HL-60 (cell line): ENCODE results near the gene RPL22.

Experiments used
- GABPA ChIP-seq: IDR thresholded peaks from 2 replicates; pipeline ENCODE4 v1.6.1; 2012; ENCODE audit warnings: low read depth
- POLR2AphosphoS5 ChIP-seq: IDR thresholded peaks from 2 replicates; pipeline ENCODE4 v1.6.1; 2012; ENCODE audit warnings: low read depth
- SPI1 ChIP-seq: IDR thresholded peaks from 2 replicates; pipeline ENCODE4 v1.6.1; 2012; ENCODE audit warnings: low read depth, mild to moderate bottlenecking, borderline replicate concordance
- TF ChIP-seq, protein P1 (sequence below): IDR thresholded peaks from one replicate; pipeline ENCODE4 v1.5.1; 2011; ENCODE audit warnings: low read length, control low read depth, inconsistent platforms; ENCODE audit not compliant: insufficient read depth

DNA sequence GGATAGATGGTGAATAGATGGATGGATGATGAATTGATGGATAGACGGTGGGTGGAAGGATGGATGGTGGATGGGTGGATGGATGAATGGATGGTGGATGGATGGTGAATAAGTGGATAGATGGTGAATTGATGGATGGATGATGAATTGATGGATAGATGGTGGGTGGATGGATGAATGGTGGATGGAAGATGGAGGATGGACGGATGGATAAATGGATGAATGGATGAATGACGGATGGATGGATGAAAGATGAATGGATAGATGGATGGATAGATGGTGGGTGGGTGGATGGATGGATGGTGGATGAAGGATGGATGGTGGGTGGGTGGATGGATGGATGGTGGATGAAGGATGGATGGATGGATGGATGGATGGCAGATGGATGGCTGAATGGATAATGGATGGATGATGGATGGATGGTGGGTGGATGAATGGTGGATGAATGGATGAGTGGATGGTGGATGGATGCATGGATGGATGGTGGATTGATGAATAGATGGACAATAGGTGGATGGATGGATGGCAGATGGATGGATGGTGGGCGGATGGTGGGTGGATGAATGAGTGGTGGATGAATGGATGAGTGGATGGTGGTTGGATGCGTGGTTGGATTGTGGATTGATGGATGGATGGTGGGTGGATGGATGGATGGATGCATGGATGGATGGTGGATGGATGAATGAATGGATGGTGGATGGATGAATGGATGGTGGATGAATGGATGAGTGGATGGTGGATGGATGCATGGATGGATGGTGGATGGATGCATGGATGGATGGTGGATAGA lies 24.6 kb downstream of the RPL22 start:
- TF ChIP-seq, protein P1, sequence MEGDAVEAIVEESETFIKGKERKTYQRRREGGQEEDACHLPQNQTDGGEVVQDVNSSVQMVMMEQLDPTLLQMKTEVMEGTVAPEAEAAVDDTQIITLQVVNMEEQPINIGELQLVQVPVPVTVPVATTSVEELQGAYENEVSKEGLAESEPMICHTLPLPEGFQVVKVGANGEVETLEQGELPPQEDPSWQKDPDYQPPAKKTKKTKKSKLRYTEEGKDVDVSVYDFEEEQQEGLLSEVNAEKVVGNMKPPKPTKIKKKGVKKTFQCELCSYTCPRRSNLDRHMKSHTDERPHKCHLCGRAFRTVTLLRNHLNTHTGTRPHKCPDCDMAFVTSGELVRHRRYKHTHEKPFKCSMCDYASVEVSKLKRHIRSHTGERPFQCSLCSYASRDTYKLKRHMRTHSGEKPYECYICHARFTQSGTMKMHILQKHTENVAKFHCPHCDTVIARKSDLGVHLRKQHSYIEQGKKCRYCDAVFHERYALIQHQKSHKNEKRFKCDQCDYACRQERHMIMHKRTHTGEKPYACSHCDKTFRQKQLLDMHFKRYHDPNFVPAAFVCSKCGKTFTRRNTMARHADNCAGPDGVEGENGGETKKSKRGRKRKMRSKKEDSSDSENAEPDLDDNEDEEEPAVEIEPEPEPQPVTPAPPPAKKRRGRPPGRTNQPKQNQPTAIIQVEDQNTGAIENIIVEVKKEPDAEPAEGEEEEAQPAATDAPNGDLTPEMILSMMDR: no peak
- TF ChIP-seq POLR2AphosphoS5: no peak
- no peak for TF ChIP-seq SPI1
- TF ChIP-seq GABPA: no peak
